GM21825 (cell line): Measurements from ENCODE around the gene PLIN1.

Experiments
- ATAC-seq: cut with Tn5 transposase; IDR thresholded peaks from one replicate; pipeline ENCODE4 v1.9.1; 2021; ENCODE audit warnings: mild to moderate bottlenecking, moderate library complexity; ENCODE audit not compliant: unreplicated experiment

PLIN1 gene

GRCh38 chr15:89672221-89673164 is 6.7 kb downstream of the PLIN1 start:
- ATAC-seq = no peak

- ATAC-seq = no peak
These were observed 7.5 kb downstream of the PLIN1 start for GRCh38 chr15:89671687-89672086.

DNA sequence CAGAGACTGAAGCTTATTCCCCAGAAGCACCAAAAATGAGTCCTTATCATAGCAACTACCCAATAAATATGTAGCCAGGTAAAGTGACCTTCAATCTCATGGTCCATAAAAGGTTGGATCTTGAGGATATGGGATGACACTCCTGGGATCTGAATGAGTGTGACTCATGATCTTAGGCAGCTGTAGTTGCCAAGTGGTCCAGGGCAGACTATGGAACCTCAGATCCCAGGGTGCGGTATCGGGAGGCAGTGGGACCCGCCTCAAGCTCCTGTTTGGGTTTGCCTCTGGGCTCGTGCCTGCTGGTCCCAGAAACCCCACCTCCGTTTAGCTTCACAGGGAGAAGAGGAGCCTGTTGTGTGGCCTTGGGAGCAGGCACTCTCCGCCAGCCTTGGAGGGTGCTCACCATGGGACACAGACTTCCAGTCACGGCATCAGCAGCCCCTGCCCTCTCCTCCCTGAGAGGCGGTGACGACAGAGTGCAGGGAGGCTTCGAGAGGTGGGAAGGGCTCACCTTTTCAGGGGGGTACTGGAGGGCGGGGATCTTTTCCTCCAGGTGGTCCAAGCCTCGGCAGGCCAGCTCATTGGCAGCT is 8.1 kb downstream of the PLIN1 start:
- ATAC-seq = no peak

- no peak for ATAC-seq
These were observed 9.2 kb downstream of the PLIN1 start for GRCh38 chr15:89669941-89670340.

DNA sequence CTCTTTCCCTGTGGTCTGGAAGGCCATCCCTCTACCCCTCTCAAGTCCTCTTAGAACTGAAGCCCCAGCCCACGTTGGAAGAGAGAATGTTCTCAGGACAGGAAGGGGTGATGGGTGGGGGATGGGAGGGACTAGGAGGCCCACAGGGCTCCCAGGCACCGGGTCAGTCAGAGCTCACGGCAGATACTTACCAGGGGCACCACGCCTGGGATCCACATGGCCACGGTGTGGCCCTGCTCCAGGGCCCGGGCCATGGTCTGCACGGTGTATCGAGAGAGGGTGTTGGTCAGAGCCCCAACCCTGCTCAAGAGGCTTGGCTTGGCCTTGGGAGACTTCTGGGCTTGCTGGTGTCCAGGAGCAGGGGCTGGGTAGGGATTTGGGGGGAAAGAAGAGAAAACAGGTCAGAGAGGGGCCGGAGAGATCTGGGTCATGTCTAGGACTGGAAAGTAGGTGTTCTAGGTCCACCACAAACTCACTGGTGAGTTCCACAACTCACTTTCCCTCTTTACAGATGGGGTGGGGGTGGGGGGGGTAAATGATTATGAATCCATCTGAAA is 9.8 kb downstream of the PLIN1 start:
- ATAC-seq = no peak

DNA sequence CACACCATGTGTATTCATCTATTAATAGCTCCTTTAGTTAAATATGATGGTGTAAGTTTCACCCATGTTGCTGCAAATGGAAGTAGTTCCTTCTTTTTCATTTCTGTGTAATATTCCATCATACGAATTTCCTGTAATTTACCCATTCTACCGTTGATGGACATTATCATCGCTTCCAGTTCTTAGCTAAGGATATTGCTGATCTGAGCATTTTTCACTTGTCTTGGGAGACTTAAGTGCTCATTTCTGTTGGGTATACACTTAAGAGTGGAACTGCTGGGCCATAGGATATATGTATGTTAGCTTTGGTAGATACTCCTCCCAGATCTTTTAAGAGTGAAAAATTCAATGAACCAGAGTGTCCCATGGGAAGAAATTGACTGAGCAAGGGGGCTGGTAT is 11.0 kb downstream of the PLIN1 start:
- ATAC-seq = no peak

GRCh38 chr15:89667706-89667960 is 11.5 kb downstream of the PLIN1 start:
- no peak for ATAC-seq

- ATAC-seq = no peak
These were observed 12.1 kb downstream of the PLIN1 start for GRCh38 chr15:89666858-89667705.

DNA sequence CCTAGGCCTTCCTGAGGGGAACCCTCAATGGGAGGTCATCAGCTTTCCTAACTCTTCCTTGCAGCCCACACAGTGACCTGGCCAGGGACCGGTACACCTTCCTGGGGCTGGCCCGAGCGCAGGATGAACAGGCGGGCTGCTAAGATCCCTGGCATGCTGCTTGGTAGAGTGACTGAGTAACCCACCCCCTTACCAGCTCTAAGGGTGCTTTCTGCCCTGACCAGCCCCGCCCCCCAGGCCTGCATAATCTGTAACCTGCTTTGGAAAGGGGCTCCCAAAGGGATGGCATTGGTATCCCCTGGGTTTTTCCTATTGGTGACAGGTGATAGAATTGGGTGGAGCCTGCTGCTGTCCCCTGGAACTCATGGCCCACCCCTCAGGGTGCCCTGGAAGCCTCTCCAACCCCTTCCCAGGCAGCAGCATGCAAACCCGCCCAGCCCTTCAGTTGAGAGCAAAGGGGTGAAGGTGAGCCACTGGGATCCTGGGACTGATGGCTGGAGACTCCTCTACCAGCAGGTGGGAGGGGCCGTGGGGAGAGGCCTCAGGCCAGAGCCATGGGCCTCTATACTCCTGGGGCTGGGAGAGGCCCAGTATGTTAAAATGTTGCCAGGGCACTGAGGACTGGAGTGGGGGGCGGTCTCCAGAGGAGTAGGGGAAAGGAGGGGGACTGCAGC is 12.8 kb downstream of the PLIN1 start:
- no peak for ATAC-seq

GRCh38 chr15:89665449-89666181 is 13.6 kb downstream of the PLIN1 start:
- no peak for ATAC-seq

DNA sequence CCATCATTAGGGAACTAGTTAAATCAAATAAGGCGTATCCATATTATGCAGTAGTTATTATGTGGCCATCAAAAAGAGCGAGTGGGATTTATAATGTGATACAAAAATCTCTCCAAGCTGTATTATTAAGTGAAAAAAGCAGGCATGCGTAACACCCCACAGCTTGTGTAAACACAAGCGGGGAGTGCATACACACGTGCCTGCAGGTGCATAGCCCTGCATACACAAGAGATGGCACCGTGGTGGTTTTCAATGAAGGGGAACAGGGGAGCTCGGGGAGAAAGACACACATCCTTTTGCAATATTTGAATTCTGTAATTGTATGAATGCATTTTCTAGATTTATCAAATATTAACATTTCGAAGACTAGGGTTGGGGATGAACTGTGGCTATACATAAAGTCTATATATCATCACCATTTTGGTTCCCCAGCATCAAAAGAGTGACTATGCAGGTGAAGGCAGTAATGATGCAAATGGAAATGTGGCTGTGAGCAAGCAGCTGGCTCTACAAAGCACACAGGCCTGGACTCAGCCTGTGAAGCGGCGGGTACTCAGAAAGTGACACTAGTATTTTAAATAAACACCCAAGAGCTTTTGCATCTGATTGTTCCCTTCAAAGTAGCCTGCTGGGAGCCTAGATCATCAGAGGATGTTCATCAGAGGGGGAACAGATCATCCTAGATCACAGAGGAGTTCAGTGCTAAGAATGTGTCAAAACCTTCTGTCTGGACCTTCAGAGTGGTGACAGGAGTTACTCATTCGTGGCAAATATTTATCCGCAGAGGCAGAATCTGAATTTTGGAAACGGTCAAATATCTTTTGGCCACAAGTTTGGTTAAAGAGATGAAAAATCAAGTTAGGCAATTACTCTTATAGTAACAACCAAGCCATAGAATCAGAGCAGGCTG is 14.5 kb downstream of the PLIN1 start:
- ATAC-seq = no peak

GRCh38 chr15:89662893-89663626 is 16.1 kb downstream of the PLIN1 start:
- no peak for ATAC-seq

DNA sequence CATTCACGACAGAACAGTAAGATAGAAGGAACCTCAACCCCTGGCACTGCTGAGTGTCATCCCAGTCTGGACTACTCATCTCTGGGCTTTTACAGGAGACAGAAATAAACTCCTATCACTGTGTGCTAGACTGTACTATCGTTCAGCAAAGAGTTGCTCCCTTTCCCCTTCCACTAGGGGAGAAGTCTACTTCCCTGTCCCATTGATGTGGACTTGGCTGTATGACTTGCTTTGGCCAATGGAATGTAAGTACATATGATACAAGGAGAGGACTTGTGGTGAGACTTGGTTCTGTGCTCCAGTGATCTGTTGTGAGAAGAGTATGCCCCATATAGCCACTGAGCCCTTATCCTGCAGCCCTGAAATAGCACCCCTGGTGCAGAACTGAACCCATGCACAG is 18.6 kb downstream of the PLIN1 start:
- ATAC-seq = no peak

GRCh38 chr15:89659295-89659694 is 19.9 kb downstream of the PLIN1 start:
- ATAC-seq = no peak

GRCh38 chr15:89657686-89658200 is 21.4 kb downstream of the PLIN1 start:
- no peak for ATAC-seq

GRCh38 chr15:89656116-89656815 is 22.9 kb downstream of the PLIN1 start:
- no peak for ATAC-seq
